Panc1 (cell line): ENCODE results near the gene HNRNPA2B1.

Experiments used
- CTCF ChIP-seq: fragments of 450-650 bp; IDR thresholded peaks from 2 replicates; pipeline ENCODE4 v1.5.1; 2017; ENCODE audit warnings: mild to moderate bottlenecking
- TF ChIP-seq, protein P1 (sequence below), 2 experiments: IDR thresholded peaks; 2 replicates each; pipeline ENCODE4 v1.6.1; 2011 to 2012; ENCODE audit warnings: low read depth in 2 of 2, control low read depth in 1 of 2, low read length in 1 of 2, mild to moderate bottlenecking in 1 of 2, moderate library complexity in 1 of 2; ENCODE audit not compliant: insufficient read depth in 1 of 2

DNA sequence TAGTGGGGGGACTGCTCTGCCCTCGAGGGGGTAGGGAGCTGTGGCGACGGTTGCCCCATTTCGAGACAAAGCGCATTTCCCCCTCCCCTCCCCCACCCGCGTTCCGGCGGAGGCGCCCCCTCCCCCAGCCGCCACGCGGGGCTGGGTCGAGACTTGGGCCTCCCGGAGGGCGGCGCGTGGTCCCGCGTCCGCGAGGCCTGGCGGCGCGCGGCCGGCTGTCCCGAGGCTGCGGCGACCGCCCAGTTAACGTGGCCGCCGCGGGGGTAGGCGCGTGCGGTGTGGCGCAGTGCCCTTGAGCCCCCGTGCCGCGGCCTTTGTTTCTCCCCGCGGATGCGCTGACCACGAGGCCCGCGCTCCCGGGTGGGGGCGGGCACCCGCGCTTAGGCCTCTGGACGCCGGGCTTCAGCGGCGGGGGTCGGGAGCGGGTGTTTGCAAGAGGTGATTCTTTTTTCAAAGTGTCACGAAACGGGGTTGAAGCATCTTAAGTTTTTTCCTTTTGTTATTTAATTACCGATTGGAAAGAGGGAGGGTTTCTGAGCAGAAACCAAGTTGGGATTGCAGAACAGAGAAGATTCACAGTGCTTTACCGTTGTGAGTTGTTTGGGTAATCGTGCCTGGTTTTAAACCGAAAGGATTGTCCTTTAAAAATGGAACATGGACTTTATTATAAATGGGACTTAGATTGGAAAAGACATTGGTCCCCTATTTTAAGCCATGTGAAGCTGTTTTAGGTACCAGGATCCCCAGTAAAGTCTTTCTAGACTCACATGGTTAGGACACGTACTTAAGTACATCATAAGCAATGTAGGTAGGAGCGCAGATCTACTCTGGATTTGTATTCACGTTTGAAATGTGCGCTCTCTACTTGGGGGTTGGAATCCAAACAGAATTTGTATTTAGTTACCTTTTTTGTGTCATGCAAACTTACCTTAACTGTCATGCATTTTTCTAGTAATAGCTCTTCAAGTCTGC is 1.8 kb upstream of the HNRNPA2B1 start:
- TF ChIP-seq, protein P1, sequence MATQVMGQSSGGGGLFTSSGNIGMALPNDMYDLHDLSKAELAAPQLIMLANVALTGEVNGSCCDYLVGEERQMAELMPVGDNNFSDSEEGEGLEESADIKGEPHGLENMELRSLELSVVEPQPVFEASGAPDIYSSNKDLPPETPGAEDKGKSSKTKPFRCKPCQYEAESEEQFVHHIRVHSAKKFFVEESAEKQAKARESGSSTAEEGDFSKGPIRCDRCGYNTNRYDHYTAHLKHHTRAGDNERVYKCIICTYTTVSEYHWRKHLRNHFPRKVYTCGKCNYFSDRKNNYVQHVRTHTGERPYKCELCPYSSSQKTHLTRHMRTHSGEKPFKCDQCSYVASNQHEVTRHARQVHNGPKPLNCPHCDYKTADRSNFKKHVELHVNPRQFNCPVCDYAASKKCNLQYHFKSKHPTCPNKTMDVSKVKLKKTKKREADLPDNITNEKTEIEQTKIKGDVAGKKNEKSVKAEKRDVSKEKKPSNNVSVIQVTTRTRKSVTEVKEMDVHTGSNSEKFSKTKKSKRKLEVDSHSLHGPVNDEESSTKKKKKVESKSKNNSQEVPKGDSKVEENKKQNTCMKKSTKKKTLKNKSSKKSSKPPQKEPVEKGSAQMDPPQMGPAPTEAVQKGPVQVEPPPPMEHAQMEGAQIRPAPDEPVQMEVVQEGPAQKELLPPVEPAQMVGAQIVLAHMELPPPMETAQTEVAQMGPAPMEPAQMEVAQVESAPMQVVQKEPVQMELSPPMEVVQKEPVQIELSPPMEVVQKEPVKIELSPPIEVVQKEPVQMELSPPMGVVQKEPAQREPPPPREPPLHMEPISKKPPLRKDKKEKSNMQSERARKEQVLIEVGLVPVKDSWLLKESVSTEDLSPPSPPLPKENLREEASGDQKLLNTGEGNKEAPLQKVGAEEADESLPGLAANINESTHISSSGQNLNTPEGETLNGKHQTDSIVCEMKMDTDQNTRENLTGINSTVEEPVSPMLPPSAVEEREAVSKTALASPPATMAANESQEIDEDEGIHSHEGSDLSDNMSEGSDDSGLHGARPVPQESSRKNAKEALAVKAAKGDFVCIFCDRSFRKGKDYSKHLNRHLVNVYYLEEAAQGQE (IDR thresholded peaks at IDR 0.05; ENCODE audit: insufficient read depth in 1 of 2, low read depth in 2 of 2, low read length in 1 of 2): no peak
- TF ChIP-seq CTCF: no peak
